ENCODE results near the gene GRAP.

The GRAP gene

DNA sequence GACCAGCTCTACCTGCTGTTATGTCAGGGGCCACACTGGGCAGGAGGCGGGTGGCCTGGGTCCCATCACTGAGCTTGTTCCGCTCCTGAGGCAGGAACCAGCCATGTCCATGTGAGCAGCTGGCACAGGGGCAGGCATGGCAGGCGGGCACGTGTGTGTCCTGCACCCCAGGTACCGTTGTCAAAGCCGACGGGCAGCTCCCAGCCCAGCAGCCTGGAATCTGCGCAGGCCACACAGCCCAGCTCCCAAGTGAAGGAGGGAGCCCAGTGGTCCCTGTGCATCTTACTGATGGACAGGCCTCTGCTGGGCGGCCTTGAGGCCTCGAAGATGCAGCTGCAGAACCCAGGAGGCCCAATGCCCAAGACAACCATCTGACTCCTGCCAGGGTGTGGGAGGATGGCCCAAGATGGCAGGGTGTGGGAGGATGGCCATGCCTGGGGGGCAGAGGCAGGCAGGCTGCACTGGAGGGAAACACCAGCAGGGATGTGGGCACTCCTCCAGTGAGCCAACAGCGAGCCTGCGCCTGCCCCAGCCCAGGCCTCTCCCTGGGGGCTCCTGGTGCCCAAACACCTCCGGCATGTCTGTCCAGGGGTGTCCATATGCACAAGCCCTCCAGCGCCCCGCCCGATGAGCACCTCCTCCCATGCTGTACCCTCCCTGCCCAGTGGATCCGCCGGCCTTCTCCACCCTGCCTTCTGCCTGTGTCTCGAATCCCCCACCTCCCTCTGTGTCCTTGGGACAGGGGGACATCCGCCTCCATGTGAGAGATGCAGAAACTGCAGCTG is 55.0 kb downstream of the GRAP start:
- in situ Hi-C loops (cut with MboI; ENCODE audit: low pct_unique_long_range_greater_than_20kb, low sequenced_read_pairs): no loop called here
- no peak for DNase-seq

DNA sequence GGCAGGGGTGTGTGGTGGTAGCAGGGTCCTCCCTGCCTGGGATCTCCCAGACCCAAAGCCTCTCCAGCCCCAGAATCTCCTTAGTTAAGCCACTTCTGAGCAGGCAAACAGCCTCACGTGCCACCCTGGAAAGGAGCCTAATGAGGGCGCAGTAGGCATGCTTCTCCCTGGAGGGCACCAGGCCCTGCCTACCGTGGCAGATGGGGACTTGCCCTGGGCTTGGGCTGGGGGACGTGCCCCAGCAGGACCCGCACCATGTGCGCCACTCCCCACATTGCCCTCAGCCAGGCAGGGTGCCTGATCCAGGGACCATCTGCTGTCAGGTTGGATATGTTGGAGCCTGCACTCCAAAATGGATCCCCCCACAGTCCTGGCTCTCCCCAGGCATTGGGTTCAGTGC is 56.4 kb downstream of the GRAP start:
- in situ Hi-C loops (cut with MboI; ENCODE audit: low pct_unique_long_range_greater_than_20kb, low sequenced_read_pairs): no loop called here
- DNase-seq: no peak

DNA sequence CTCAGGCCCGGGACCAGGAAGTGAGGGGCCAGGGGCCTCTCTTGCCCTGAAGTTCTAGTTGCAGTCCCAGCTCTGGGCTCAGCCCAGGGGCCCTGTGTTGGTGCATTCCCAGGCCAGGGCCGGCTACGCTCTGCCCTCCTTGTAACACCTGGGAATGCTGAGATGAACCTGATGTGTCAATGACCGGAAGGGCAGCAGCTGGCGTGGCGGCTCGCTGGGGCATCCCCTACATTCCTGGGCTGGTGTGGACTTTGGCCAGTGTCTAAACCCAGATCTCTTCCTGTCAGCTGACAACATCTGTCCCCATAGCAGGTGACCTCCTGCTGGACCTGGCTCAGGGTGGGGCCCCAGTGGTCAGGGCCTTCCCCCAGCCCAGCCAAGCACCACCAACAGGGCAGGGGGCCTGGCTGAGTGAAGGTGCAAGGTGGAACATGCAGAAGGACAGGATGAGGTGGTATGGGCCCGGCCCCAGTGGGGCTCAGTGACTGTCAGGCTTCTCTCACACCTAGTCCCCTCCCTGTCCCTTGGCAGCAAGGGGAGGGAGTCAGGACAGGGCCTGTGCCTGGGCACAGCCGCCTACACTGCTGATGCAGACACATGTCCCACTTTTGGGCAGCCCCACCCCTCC is 58.1 kb downstream of the GRAP start:
- no peak for DNase-seq
- in situ Hi-C loops (cut with MboI; ENCODE audit: low pct_unique_long_range_greater_than_20kb, low sequenced_read_pairs): no loop called here

GRCh38 chr17:18987862-18988545 is 58.8 kb downstream of the GRAP start:
- in situ Hi-C loops (cut with MboI; ENCODE audit: low pct_unique_long_range_greater_than_20kb, low sequenced_read_pairs): no loop called here
- DNase-seq: no peak

GRCh38 chr17:18987230-18987610 is 59.5 kb downstream of the GRAP start:
- DNase-seq: no peak
- in situ Hi-C loops (cut with MboI; ENCODE audit: low pct_unique_long_range_greater_than_20kb, low sequenced_read_pairs): no loop called here

DNA sequence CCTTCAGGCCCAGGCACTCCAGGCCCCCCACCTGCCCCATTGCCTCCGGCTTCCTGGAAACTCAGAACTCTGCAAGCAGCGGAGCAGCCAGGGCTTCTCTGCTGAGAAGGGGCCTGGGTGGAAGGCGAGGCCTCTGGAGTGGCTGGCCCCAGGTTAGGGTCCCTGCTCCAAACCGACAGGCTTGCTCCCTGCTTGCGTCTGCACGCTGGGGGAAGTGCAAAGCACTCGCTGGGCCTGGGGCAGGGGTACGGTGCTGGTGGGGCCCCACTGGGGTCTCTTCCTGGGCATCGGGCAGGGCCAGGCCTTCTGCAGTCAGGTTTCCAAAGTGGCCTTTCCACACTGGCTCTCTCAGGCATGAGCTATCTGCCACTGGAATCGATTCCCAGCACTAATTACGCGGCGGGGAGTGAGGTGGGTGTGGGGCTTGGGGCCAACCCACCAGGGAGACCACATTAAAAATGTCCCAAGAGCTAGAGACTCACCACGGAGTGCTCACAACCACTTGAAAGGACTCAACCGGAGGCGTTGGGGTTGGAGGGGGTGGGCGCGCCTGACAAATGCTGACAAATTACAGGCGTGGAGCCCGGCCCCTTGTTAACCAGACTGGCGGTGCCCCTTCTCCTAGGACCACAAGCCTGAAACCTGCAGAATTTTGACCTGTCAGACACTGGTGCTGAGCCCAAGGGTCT is 60.1 kb downstream of the GRAP start:
- DNase-seq: no peak
- in situ Hi-C loops (cut with MboI; ENCODE audit: low pct_unique_long_range_greater_than_20kb, low sequenced_read_pairs): no loop called here

GRCh38 chr17:18985475-18985874 is 61.3 kb downstream of the GRAP start:
- in situ Hi-C loops (cut with MboI; ENCODE audit: low pct_unique_long_range_greater_than_20kb, low sequenced_read_pairs): no loop called here
- no peak for DNase-seq

- DNase-seq: no peak
- in situ Hi-C loops (cut with MboI; ENCODE audit: low pct_unique_long_range_greater_than_20kb, low sequenced_read_pairs): no loop called here
Measured at GRCh38 chr17:18984273-18985114, 62.3 kb downstream of the GRAP start.

DNA sequence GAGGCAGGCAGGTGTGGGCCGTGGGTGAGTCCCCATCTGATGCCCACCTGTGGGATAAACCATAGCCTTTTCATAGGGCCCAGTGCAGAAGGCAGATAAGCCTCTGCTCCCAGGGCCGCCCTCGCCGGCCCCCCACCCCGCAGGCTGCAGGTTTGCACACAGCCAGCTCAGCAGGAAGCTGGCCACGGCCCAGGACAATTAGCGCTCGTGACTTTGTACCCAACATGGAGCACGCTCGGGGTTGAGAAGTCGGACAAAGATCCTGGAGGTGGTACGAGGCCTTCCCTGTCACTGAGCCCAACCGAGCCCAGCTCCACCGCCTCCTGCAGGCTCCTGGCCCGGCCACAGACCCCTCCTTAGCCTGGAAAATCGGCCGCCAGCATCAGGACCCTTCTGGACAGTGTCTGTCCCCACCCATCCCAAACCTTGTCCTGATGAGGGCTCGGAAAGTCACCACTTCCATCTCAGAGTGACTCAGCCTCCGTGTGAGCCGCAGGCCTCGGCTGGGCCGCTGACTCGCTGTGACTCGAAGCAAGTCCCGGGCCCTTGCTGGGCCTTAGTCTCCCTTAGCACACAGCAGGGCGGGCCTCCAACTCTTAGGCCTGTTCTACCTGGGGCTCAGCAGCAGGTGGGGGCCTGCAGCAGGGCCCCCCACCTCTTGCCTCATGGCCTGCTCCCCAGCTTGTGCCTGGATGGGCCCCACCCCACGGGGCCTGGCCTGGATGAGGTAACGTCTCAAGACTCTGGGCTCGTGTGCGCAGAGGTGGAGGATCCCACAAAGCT is 64.9 kb downstream of the GRAP start:
- DNase-seq: no peak
- in situ Hi-C loops (cut with MboI; ENCODE audit: low pct_unique_long_range_greater_than_20kb, low sequenced_read_pairs): no loop called here

GRCh38 chr17:18981335-18981641 is 65.5 kb downstream of the GRAP start:
- DNase-seq: no peak
- in situ Hi-C loops (cut with MboI; ENCODE audit: low pct_unique_long_range_greater_than_20kb, low sequenced_read_pairs): no loop called here

DNA sequence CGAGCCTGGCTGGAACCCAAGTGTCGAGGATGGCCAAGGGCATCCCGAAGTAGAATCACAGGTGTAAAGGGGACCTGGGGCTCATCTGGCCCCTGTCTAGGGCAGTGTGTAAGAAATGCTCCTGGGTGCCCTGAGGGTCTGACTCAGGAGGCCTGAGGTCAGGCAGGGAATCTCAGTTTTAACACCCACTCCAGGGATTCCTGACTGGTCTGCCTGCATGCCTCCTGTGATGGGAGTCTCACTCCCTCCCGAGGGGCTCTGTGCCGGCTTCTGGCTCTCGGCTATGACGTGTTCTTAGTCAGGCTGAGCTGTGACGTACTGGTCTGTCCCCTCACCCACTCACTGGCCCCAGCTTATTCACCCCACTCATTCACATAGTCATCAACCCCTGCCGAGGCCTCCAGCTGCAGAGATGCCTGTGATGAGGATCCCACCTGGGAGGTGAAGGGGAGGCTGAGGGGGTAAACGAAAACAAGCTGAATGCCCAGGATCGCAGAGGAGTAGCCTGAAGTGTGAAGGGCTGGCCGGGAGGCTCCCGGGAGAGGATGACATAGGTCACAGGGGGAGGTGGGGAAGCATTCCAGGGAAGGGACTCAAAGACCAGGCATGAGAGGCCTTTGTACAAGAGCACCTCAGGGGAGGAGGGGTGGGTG is 65.9 kb downstream of the GRAP start:
- in situ Hi-C loops (cut with MboI; ENCODE audit: low pct_unique_long_range_greater_than_20kb, low sequenced_read_pairs): no loop called here
- DNase-seq: no peak

DNA sequence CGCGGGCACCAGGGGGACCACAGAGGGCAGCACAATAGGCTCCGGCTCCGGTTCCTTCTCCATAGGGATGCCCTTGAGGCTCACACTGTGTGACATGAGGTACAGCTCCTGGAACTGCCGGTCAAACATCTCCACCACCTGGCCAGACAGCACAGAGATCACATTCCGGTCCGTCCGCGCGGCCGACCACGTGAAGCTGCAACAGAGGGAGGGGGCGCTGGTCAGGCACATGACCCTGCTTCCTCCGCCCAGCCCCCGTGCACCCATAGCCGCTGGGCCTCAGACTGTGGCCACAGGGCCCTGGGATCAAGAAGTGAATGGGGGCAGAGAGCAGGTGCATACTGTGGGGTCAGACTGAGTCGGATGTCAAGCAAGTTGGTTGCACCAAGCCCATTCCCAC is 68.1 kb downstream of the GRAP start:
- in situ Hi-C loops (cut with MboI; ENCODE audit: low pct_unique_long_range_greater_than_20kb, low sequenced_read_pairs): no loop called here
- DNase-seq: no peak

- in situ Hi-C loops (cut with MboI; ENCODE audit: low pct_unique_long_range_greater_than_20kb, low sequenced_read_pairs): no loop called here
- DNase-seq: no peak
Measured at GRCh38 chr17:18978050-18978449, 68.7 kb downstream of the GRAP start.

DNA sequence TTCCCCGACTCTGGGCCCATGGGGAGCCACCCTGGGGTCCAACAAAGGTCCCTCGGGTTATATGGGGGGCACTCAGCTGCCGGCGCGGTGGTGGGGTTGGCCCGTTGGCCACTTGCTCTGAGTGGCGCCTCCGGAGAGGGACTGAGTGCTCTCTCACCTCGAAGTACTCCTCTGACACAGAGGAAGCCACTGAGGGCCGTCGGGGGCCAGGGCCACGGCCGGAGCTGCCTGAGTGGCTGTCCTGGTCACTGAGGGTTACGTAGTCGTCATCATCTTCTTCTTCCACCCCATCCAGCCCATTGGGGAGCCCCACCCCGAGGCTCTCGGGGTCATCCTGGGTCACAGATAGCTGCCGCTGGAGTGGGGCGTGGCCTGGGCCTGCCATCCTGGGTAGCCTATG is 69.1 kb downstream of the GRAP start:
- in situ Hi-C loops (cut with MboI; ENCODE audit: low pct_unique_long_range_greater_than_20kb, low sequenced_read_pairs): no loop called here
- no peak for DNase-seq

DNA sequence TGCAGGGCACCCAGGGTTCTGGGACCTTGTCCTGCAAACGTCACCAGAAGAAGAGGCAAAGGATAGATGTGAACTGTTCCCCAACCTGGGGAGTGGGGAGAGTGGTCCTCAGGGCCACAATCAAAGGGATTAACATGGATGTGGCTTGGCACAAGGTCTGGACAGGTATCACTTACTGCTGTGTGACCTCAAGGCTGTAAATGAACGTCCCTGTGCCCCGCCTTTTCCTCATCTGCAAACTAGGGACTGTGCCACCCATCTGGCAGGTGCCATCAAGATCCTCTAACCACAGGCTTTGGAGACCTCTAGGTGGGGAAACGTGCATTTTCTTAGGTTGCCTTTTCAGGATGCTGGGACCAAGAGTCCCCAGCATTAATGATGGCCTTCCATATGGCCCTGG is 69.7 kb downstream of the GRAP start:
- DNase-seq: no peak
- in situ Hi-C loops (cut with MboI; ENCODE audit: low pct_unique_long_range_greater_than_20kb, low sequenced_read_pairs): no loop called here

DNA sequence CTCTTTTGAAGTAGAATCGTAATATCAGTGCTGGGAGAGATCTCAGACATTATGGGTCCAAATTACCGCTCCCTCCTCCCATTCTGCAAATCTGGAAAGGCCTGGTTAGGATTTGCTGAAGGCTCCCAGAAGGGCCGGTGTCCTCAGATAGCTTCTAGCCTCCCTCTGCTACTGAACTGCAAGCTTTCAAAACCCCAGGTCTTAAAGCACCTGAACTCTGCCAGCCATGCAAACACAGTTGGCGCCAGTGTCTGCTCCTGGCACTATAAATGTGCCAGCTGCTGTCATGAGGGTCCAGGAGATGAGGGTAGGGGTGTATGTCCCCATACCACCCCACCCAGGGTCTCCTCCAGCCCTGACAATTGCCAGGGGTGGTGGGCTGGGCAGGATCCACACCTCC is 70.6 kb downstream of the GRAP start:
- DNase-seq: no peak

DNA sequence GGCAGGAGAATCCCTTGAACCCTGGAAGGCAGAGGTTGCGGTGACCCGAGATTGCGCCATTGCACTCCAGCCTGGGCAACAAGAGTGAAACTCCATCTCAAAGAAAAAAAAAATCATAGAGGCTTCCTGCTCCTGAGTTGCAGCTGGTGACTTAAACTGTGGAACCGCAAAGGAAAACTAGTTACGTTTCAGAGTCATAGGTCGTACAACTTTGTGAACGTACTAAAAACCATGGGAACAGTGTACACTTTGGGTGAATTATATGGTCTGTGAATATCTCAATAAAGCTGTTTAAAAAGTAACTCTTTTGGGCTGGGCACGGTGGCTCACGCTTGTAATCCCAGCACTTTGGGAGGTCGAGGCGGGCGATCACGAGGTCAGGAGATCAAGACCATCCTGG is 71.2 kb downstream of the GRAP start:
- in situ Hi-C loops (cut with MboI; ENCODE audit: low pct_unique_long_range_greater_than_20kb, low sequenced_read_pairs): no loop called here
- DNase-seq: no peak

More for the DNA sequence above, 70.6 kb downstream of the GRAP start:
- in situ Hi-C loops (cut with MboI; ENCODE audit: low pct_unique_long_range_greater_than_20kb, low sequenced_read_pairs): no loop called here
